C4-2B (cell line): ENCODE measurements around the gene CCDC82.

Experiments used
- ZFX ChIP-seq: fragments of 450-650 bp; IDR thresholded peaks from 2 replicates; pipeline ENCODE4 v1.6.1; 2017
- TF ChIP-seq, protein P1 (sequence below): fragments of 450-650 bp; conservative IDR thresholded peaks from 2 replicates; pipeline ENCODE4 v1.5.1; 2017; ENCODE audit warnings: mild to moderate bottlenecking

DNA sequence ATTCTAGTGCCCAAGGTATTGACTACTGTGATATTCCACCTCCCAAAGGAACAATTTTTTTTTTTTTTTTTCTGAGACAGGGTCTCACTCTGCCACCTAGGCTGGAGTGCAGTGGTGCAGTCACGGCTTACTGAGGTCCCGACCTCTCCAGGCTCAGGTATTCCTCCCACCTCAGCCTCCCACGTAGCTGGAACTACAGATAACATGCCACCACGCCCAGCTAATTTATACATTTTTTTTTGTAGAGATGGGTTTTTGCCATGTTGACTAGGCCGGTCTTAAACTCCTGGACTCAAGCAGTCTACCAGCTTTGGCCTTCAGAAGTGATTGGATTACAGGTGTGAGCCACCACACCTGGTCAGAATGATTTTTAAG, 80.1 kb downstream of the CCDC82 start:
- TF ChIP-seq, protein P1, sequence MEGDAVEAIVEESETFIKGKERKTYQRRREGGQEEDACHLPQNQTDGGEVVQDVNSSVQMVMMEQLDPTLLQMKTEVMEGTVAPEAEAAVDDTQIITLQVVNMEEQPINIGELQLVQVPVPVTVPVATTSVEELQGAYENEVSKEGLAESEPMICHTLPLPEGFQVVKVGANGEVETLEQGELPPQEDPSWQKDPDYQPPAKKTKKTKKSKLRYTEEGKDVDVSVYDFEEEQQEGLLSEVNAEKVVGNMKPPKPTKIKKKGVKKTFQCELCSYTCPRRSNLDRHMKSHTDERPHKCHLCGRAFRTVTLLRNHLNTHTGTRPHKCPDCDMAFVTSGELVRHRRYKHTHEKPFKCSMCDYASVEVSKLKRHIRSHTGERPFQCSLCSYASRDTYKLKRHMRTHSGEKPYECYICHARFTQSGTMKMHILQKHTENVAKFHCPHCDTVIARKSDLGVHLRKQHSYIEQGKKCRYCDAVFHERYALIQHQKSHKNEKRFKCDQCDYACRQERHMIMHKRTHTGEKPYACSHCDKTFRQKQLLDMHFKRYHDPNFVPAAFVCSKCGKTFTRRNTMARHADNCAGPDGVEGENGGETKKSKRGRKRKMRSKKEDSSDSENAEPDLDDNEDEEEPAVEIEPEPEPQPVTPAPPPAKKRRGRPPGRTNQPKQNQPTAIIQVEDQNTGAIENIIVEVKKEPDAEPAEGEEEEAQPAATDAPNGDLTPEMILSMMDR = no peak
- no peak for TF ChIP-seq ZFX
